Measurements from ENCODE around the gene ABLIM3.
A peak's percentile ranks its signal among the peaks of the same experiment; 100 is the strongest.

The ABLIM3 gene

GRCh38 chr5:149195337-149195887, 54.1 kb downstream of the ABLIM3 start:
- DNase-seq, result no peak

DNA sequence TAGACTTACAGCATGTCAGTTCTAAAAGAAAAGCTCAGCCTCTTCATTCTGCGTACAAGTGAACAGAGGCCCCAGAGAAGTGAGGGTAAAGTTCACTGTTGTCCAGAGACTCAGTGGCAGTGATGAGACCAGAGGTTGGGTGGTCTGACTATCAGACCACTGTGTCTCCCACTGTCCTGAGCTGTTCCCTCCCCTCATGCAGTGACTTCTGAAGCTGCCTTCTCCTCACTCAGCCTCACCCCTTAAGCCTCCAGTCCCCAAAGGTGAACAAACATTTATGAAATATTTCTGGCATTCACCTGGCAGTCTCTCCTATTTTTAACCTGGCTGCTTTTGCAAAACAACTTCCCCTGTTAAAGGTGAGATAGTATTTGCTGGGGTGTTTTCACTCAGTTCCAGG, 54.7 kb downstream of the ABLIM3 start:
- DNase-seq, result no peak

DNA sequence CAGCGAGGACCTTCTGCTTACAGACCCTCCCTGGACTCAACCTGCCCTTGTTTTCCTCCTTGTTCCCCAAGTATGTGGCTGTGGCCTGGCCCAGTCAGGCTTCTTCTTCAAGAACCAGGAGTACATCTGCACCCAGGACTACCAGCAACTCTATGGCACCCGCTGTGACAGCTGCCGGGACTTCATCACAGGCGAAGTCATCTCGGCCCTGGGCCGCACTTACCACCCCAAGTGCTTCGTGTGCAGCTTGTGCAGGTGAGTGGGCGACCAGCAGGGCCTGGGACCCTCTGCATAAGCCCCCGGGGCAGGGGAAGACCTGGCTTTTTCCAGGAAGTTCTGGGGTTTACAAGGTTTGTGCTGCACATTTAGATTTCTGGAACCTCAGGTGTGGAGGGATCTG, 56.9 kb downstream of the ABLIM3 start:
- DNase-seq, result no peak

- DNase-seq, result no peak
Measured at GRCh38 chr5:149200355-149200754, 59.1 kb downstream of the ABLIM3 start.

DNA sequence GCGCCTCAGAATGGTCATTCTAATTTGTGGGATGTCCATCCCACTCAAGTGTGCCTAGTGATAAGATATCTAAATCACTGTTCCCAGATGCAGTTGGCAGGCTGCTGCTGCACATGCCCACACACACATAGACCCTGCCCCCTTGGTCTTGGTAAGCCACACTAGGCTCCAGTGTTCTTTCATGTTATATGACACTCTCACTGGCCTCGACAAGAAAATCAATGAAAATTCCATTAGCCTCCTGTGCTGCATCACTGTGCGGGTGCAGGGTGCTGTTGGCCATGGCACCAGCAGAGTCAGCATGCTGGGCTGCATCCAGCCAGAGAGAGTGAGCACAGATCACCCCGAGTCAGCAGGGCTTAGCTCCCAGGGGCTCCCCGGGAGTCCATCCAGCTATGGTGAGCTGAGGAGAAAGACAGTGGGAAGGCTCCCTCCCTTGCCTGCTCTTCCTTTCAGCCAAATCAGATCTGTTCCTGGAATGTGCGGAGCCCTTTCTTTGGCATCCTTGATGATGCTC, 59.9 kb downstream of the ABLIM3 start:
- DNase-seq, result no peak

GRCh38 chr5:149202910-149203451, 61.7 kb downstream of the ABLIM3 start:
- DNase-seq, result no peak

DNA sequence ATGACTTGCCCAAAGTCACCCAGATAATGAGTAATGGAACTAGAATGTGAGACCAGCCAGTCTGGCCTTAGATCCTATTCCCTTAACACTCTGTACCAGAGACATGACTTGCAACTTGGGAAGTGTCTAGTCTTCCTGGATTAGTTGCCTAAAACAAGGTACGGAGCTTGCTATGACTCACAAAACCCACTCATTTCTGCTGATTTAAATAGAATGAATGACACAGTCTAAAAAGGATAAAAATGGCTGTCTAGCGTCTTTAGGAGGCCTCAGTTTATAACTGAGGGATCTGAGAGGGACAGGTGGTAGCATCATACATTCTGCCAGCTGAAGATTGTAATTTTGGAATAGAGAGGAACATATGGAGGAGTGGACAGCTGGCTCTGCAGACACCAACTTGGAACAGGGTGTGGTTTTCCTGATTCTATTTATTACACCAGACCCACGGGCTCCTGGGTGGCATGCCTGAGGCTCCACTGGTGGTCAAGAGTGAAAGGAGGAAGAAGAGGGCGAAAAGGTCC, 62.7 kb downstream of the ABLIM3 start:
- no peak for DNase-seq

GRCh38 chr5:149205625-149206523, 64.6 kb downstream of the ABLIM3 start:
- DNase-seq, result no peak

DNA sequence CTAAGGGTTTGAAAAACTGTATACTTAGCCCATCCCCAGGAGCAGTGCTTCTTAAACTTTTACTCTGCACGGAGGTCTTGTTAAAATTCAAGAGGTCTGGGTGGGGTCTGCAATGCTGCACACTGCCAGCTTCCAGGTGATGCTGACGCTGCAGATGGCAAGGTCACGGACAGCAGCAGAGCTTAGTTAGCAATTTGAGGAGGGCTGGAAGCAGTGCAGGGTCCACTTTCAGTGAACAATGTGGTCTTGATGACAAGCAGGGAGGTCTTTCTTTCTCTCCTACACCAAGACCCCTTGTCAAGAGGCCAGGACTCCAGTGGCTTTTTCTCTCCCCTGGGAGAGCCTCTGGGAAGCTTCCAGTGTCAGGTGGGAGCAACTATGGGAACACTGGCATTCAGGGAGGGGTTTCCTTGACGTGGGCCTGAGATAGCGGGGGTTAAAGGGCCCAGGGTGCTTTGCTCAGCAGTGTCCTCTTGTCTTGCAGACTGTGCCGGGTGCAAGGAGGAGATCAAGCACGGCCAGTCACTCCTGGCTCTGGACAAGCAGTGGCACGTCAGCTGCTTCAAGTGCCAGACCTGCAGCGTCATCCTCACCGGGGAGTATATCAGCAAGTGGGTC, 65.3 kb downstream of the ABLIM3 start:
- no peak for DNase-seq

DNA sequence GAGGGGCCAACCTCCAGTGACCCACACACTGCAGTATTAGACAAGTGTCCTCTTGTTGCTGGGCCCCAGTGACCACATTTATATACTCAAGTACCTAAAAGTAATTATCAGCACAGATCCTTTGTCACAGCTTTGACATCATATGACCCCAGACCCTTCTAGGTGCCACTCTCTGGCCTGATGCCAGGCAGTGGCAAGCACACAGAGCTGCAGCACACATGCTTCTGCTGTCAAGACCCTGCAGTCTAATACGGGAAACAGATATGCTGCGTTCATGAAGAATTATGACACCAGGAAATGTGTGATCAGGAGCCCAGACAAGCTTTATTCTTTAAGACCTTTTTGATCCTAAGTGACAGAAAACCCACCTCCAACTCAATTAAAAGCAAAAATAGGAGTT, 66.5 kb downstream of the ABLIM3 start:
- no peak for DNase-seq

GRCh38 chr5:149210225-149210624, 68.9 kb downstream of the ABLIM3 start:
- no peak for DNase-seq

GRCh38 chr5:149210968-149211490, 69.7 kb downstream of the ABLIM3 start:
- peak in 1 of 6 experiments; percentile 13 for DNase-seq

DNA sequence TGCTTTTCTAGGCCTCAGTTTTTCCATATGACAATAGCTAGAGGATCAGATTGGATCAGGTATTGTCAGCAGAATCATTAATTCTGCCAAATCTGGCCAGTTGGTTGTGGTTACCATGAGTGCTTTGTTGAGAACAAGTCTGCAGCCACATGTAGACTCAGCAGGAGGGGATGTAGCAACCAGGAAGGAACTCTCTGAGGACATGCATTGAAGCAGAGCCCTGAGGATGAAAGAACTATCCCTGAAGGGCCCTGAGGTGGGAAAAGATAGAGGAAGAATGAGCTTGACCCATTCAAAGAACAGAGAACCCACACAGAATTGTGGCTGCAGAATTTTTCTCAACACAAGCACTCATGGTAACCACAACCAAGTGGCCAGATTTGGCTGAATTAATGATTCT, 70.3 kb downstream of the ABLIM3 start:
- DNase-seq, result no peak

DNA sequence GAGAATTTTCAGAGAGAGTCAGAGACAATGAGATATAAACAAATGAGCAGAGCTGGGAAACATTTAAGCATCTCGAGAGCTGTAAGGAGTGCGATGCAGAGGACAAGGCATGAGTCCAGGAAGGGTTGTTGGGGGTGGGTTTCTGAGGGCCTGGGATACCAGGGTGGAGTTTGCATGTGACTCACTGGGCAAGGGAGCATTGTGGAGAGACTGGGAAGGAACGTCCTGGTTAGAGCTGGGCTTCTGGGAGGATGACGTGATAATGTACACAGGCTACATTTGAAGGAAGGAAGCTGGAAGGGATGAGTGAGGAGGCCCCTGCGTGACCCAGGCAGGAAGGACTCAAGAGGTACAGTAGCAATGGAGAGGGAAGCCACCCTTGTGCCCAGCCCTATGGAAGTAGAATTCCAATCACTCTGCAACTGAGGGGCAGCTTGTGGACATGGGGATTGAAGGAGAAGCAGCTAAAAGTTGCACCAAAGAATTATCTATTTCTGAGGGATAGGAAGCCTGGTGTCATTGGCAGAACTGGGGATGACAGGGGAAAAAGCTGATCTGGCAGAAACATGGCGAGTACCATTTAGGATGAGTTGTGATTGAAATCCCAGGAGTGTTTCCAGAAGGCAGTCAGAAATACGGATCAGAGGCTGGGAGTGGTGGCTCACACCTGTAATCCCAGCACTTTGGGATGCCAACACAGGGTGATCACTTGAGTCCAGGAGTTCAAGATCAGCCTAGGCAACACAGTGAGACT, 71.1 kb downstream of the ABLIM3 start:
- no peak for DNase-seq

GRCh38 chr5:149213264-149213880, 72.1 kb downstream of the ABLIM3 start:
- no peak for DNase-seq

DNA sequence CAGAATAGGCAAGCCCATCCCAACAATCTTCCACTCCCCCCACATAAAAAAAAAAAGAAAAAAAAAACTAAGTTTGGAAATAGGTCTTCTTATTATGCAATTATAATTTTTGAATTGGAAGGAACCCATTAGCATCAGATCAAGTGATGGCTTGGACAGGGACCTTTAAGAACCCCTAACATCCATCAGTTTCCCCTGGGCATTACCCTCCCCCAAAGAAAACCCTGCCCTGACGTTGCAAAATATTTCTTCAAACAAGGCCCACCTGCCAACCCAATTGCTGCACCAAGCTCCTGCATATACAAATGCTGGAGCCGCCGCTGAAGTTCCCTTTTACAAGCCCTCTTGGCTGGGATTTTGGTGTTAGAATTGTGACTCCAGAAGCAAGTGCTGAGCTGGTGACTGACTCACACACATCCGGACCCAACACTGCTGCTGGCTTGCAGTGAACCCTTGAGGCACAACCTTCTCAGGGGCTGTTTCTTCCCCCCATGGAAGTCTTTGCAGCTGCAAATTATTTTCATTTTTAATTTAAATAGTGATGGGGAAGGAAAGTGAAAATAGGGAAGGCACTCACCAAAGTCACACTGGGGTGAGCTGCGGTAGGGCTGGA, 74.3 kb downstream of the ABLIM3 start:
- no peak for DNase-seq

DNA sequence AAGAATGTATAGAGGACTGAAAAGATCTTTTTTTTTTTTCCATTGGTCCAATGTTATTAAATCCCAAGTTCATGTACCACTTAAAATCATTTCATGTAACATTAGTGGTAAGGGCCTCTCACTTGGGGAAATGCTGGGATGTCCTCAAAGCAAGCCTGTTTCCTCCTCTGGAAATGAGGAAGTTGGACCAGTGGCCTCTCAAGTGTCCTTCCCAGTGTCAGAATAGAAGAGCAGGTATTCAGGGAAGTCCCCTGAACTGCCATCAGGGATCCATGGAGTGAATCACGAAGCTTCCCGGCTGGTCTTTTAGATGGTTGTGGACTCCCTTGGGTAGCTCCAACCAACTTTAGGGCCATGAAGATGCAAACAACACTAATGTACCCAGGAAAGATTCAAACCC, 75.2 kb downstream of the ABLIM3 start:
- DNase-seq, result no peak

DNA sequence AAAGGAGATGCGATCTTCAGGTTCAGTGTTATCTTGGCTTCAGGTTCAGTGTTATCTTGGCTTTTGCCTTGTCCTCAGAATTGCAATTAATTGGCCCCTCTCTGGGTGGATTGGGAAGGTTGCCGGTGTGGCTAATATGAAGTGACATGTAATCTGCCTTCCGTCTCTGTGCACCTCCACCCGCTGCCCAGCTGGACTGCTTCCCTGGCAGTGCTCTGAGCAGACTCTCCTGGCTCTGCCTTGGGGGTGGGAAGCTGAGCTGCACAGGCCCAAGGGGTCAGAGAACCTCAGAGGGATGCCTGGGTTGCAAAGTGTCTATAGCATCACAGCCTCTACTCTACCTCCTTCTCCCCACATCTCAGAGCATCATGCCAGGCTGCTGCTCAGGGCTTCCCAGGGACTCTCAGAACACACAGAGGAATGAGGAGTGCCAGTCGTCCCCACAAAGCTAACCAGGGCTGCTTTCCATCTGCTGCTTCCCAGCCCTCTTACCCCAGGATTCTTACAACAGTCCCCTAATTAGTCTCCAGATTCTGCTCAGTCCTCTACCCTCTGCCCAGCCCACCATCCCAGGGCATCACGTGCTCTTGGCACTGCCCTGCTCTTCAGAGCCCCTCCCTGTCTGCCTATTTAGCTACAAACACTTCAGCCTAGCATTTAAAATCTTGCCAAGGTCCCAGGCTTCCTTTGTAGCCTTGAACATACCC, 76.0 kb downstream of the ABLIM3 start:
- no peak for DNase-seq

DNA sequence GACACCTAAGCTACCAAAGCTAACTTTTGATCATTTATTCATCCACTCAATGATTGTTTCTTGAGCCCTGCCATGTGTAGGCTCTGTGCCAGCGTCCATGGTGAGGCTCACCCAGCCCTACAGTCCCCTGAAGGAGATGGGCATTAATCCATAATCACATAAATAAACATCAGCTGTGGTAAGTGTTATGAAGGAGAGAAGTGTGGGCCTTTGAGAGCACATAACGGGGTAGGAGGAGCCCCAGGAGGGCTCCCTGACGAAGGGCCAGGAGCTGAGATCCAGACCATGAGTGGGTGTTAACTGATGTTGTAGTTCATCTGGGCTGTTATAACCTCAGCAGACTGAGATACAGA, 76.5 kb downstream of the ABLIM3 start:
- no peak for DNase-seq

DNA sequence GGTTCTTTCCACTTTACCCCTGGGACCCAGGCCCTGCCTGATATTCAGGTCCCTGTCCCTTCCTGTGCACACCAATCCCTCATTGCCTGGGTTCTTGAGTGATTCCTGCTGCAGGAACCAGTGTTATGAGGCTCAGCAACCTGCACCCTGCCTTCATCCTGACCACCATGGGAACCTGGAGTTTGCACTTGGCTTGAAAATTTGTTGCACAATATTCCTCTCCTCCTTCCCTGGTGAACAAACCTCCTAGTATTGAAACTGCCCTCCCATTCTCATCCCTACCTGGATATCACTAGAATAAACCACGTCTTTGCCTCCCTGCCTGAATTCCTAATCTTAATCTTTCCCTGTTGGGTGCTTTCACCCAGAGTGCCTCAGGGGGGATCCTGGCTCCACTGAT, 78.3 kb downstream of the ABLIM3 start:
- DNase-seq, result no peak

GRCh38 chr5:149220750-149221149, 79.5 kb downstream of the ABLIM3 start:
- no peak for DNase-seq

Data from stimulated activated naive CD4-positive, alpha-beta T cell (primary cell).